Spleen (tissue), 11 donors: ENCODE results near the gene ABCC1. TPM values are rescaled to one million over a fixed set of nuclear protein-coding genes. Genes with fewer than 3 reads are reported as not detected.
A peak's percentile ranks its signal among the peaks of the same experiment; 100 is the strongest.

Source experiments
- DNase-seq: peaks from one replicate; pipeline ENCODE4 v3.0.0-alpha.2; 2020
- H3K27ac ChIP-seq, 8 donors: fragments of 200-600 bp; sonication (generic) in 7 of 8; 1 replicate in 4 of 8; 2 replicates in 4 of 8; pipeline versions ENCODE4 v1.5.0 to v1.8.0; 2016 to 2021; ENCODE audit warnings: inconsistent platforms in 4 of 8, mild to moderate bottlenecking in 4 of 8, moderate library complexity in 1 of 8
- H3K27me3 ChIP-seq, 7 donors: fragments of 200-600 bp; sonication (generic) in 6 of 7; replicated peaks in 1 of 7; 1 replicate in 4 of 7; 2 replicates in 3 of 7; pipeline versions ENCODE4 v1.5.0 to v1.8.0; 2016 to 2021; ENCODE audit warnings: inconsistent platforms in 3 of 7, mild to moderate bottlenecking in 1 of 7
- H3K36me3 ChIP-seq, 6 donors: fragments of 200-600 bp; sonication (generic) in 5 of 6; 1 replicate in 4 of 6; 2 replicates in 2 of 6; pipeline versions ENCODE4 v1.5.0 to v1.8.0; 2016 to 2021; ENCODE audit warnings: inconsistent platforms in 2 of 6
- H3K4me1 ChIP-seq, 6 donors: fragments of 200-600 bp; sonication (generic) in 5 of 6; 1 replicate in 3 of 6; 2 replicates in 3 of 6; pipeline versions ENCODE4 v1.5.0 to v1.8.0; 2016 to 2021; ENCODE audit warnings: inconsistent platforms in 3 of 6
- H3K4me3 ChIP-seq, 8 donors: fragments of 200-600 bp; sonication (generic) in 7 of 8; 1 replicate in 4 of 8; 2 replicates in 4 of 8; pipeline versions ENCODE4 v1.5.0 to v1.8.0; 2016 to 2021; ENCODE audit warnings: inconsistent platforms in 4 of 8, mild to moderate bottlenecking in 4 of 8, moderate library complexity in 2 of 8
- H3K9me3 ChIP-seq, 8 donors: fragments of 200-600 bp; sonication (generic) in 7 of 8; 1 replicate in 4 of 8; 2 replicates in 4 of 8; pipeline versions ENCODE4 v1.5.0 to v1.8.0; 2016 to 2021; ENCODE audit warnings: inconsistent platforms in 4 of 8
- CTCF ChIP-seq, 11 experiments: fragments of 200-600 bp in 7 of 11; fragments of 450-650 bp in 4 of 11; sonication (generic) in 4 of 11; IDR thresholded peaks in 8 of 11; conservative IDR thresholded peaks in 3 of 11; 1 replicate in 7 of 11; 2 replicates in 4 of 11; pipeline versions ENCODE4 v1.4.0 to v1.8.0; 2016 to 2021; ENCODE audit warnings: antibody characterized with exemption in 11 of 11, inconsistent platforms in 4 of 11, mild to moderate bottlenecking in 1 of 11
- POLR2A ChIP-seq, 3 donors: fragments of 450-650 bp; IDR thresholded peaks; one replicate each; pipeline ENCODE4 v1.5.1; 2017; ENCODE audit warnings: antibody characterized with exemption in 3 of 3, mild to moderate bottlenecking in 1 of 3
- POLR2AphosphoS5 ChIP-seq, 3 donors: sonication (generic); formaldehyde crosslinking; IDR thresholded peaks; one replicate each; pipeline ENCODE4 v1.5.1; 2017; ENCODE audit warnings: antibody characterized with exemption in 3 of 3
- WGBS, 5 donors: extraction: QIAGEN DNeasy Blood & Tissue Kit in 3 of 5; methylation state at CpG; one replicate each; pipeline versions ENCODE4 v1.1.5 to v1.1.7; 2013 to 2018; 5-methylcytosine and 5-hydroxymethylcytosine counted together
- intact Hi-C: fragments of 100-400 bp; cut with DNase I; formaldehyde crosslinking; loops from one replicate; pipeline ENCODE4 v1.15.0; 2023; ENCODE audit warnings: low total_unique reads
- polyA plus RNA-seq, 3 donors: library from polyadenylated mRNA; stranded (reverse); fragments of 200-250 nt; gene quantifications; one replicate each; pipeline ENCODE4 v1.2.1, GENCODE V29; 2013
- total RNA-seq, 7 donors: library from RNA; depleted of rRNA in 3 of 7; stranded (reverse); fragments of >200 nt in 3 of 7; fragmentation: NEBNext Ultra II Directional in 4 of 7; extraction: Animal tissue kit (Norgen Biotek cat#: 25700) in 4 of 7; gene quantifications; one replicate each; pipeline versions ENCODE4 v1.1.0 to v1.2.1, GENCODE V29; 2016 to 2021
- donor health status: healthy with polysubstance abuse.
- donor health status: DM: no; HTN: no; CAD: no; lungs with moderate emphysema.
- donor health status: DM: no; HTN: no; CAD: no.
- donor health status: Bipolar disorder and iron deficiency.
- donor health status: healthy.
- donor health status: DM: no; HTN: no; CAD: no.
- donor health status: DM: yes; HTN: yes; CAD: no.

Gene ABCC1
- total and polyA plus RNA-seq, 10 donors, result 7.8 to 65.7 (median 52.5) TPM

DNA sequence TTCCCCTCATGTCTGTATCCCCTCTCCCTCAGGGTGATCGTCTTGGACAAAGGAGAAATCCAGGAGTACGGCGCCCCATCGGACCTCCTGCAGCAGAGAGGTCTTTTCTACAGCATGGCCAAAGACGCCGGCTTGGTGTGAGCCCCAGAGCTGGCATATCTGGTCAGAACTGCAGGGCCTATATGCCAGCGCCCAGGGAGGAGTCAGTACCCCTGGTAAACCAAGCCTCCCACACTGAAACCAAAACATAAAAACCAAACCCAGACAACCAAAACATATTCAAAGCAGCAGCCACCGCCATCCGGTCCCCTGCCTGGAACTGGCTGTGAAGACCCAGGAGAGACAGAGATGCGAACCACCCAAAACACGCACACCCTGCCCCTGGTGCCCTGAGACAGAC lies 191.7 kb downstream of the ABCC1 start:
- no peak overlapping the region for H3K27ac ChIP-seq
- 88 to 99% (median 96%) methylated on average over 11 of the region's 11 CpGs for WGBS, 5 donors
- H3K36me3 ChIP-seq, result peaks cover 6 to 100% (median 70%) of the 10 kb centered on the region in 6 donors
- H3K4me3 ChIP-seq, result no peak overlapping the region
- no peak for DNase-seq
- H3K9me3 ChIP-seq, result no peaks in the 10 kb centered on the region
- H3K4me1 ChIP-seq, result no peaks in the 10 kb centered on the region
- H3K27me3 ChIP-seq, result no peaks in the 10 kb centered on the region
- intact Hi-C loops, result no loop called here
- TF ChIP-seq CTCF (IDR thresholded peaks at IDR 0.05 in 8 of 11, conservative IDR thresholded peaks at IDR 0.05 in 3 of 11) (no peak), POLR2A (IDR thresholded peaks at IDR 0.05) (no peak), POLR2AphosphoS5 (IDR thresholded peaks at IDR 0.05) (no peak)

GRCh38 chr16:16141784-16142396 lies 192.5 kb downstream of the ABCC1 start:
- Histone ChIP-seq H3K4me1 (no peaks in the 10 kb centered on the region), H3K27me3 (no peaks in the 10 kb centered on the region), H3K4me3 (no peak overlapping the region), H3K9me3 (no peaks in the 10 kb centered on the region), H3K36me3 (peaks cover 6 to 99% (median 64%) of the 10 kb centered on the region in 6 donors), H3K27ac (no peak overlapping the region)
- TF ChIP-seq CTCF (IDR thresholded peaks at IDR 0.05 in 8 of 11, conservative IDR thresholded peaks at IDR 0.05 in 3 of 11), result no peak
- no peak for TF ChIP-seq POLR2A (IDR thresholded peaks at IDR 0.05)
- TF ChIP-seq POLR2AphosphoS5 (IDR thresholded peaks at IDR 0.05), result no peak
- intact Hi-C loops, result no loop called here
- no peak for DNase-seq
- 91 to 94% (median 93%) methylated on average over 6 to 7 of the region's 7 CpGs for WGBS, 5 donors

DNA sequence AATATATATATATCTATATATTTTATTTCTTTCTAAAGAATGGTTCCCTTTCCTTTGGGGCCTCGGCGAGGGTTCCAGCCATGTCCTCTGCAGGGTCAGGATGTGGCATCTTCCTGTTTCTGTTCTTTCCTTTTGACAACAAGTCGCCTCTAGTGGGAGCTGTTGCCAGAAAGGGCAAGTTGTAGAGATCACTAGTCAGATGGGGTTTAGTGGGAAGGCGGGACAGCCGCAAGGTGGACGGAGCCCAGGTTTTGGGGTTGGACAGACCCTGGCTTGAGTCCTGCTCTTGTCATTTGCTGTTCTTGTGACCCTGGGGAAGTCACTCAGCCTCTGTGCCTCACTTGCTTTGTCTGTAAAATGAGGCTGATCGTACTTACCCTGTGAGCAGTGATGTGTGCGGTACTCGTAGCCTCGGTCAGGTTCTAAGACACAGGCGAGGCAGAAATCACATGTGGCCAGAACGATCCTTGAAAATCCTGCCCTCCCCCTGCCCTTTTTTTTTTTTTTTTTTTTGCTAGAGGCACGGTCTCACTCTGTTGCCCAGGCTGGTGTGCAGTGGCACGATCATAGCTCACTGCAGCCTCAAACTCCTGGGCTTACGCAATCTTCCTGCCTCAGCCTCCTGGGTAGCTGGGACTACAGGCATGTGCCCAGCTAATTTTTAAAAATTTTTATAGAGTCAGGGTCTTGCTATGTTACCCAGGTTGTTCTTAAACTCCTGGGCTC lies 193.8 kb downstream of the ABCC1 start:
- Histone ChIP-seq H3K27ac (no peak overlapping the region), H3K4me1 (no peaks in the 10 kb centered on the region), H3K27me3 (no peaks in the 10 kb centered on the region), H3K4me3 (no peak overlapping the region), H3K36me3 (peaks cover 6 to 92% (median 51%) of the 10 kb centered on the region in 6 donors), H3K9me3 (no peaks in the 10 kb centered on the region)
- no peak for TF ChIP-seq POLR2A (IDR thresholded peaks at IDR 0.05)
- TF ChIP-seq CTCF (IDR thresholded peaks at IDR 0.05 in 8 of 11, conservative IDR thresholded peaks at IDR 0.05 in 3 of 11), result peak in 4 of 11 experiments; percentile 20 to 33 (median 26)
- no peak for TF ChIP-seq POLR2AphosphoS5 (IDR thresholded peaks at IDR 0.05)
- intact Hi-C loops, result no loop called here
- no peak for DNase-seq
- WGBS, 5 donors, result 68 to 83% (median 74%) methylated on average over 14 to 15 of the region's 15 CpGs

- DNase-seq, result no peak
- no peak overlapping the region for H3K4me3 ChIP-seq
- intact Hi-C loops, result no loop called here
- no peaks in the 10 kb centered on the region for H3K27me3 ChIP-seq
- TF ChIP-seq POLR2AphosphoS5 (IDR thresholded peaks at IDR 0.05) (no peak), POLR2A (IDR thresholded peaks at IDR 0.05) (no peak), CTCF (IDR thresholded peaks at IDR 0.05 in 8 of 11, conservative IDR thresholded peaks at IDR 0.05 in 3 of 11) (no peak)
- H3K36me3 ChIP-seq, result peaks cover 1 to 84% (median 44%) of the 10 kb centered on the region in 6 donors
- H3K4me1 ChIP-seq, result no peaks in the 10 kb centered on the region
- no peaks in the 10 kb centered on the region for H3K9me3 ChIP-seq
- WGBS, 5 donors, result 95 to 98% (median 97%) methylated on average over 8 of the region's 8 CpGs
- no peak overlapping the region for H3K27ac ChIP-seq
Observed at GRCh38 chr16:16143931-16144330, 194.5 kb downstream of the ABCC1 start.
